Brain microvascular endothelial cell (primary cell): Measurements from ENCODE around the gene ZNF827.

Experiments used
- DNase-seq: peaks from one replicate; pipeline ENCODE4 v3.0.0-alpha.2; 2020
- H3K27ac ChIP-seq: fragments of 250-450 bp; sonication (Bioruptor Pico); 2 replicates; pipeline ENCODE4 v1.5.1; 2020; ENCODE audit warnings: mild to moderate bottlenecking, moderate library complexity
- H3K27me3 ChIP-seq: fragments of 250-450 bp; sonication (Bioruptor Pico); replicated peaks from 2 replicates; pipeline ENCODE4 v1.5.1; 2020; ENCODE audit warnings: mild to moderate bottlenecking
- H3K36me3 ChIP-seq: fragments of 250-450 bp; sonication (Bioruptor Pico); replicated peaks from 2 replicates; pipeline ENCODE4 v1.5.1; 2020; ENCODE audit warnings: mild to moderate bottlenecking
- H3K4me3 ChIP-seq: 2 replicates; pipeline ENCODE4 v1.5.1; 2011; ENCODE audit warnings: low read depth, mild to moderate bottlenecking, control low read depth, low read length, moderate library complexity
- CTCF ChIP-seq: IDR thresholded peaks from 2 replicates; pipeline ENCODE4 v1.5.1; 2011; ENCODE audit warnings: low read depth, mild to moderate bottlenecking, moderate library complexity, low read length, control low read depth, inconsistent platforms; ENCODE audit errors: missing control alignments
- in situ Hi-C: cut with HindIII; loops from 2 replicates; pipeline ENCODE4 v1.10.0; 2017; ENCODE audit warnings: low sequenced_read_pairs, low pct_ligation_motif_present

The ZNF827 gene

GRCh38 chr4:145805490-145805889 is 133.1 kb downstream of the ZNF827 start:
- in situ Hi-C loops = no loop called here
- no peak for TF ChIP-seq CTCF
- H3K4me3 ChIP-seq = no peak overlapping the region
- H3K27me3 ChIP-seq = no peaks in the 10 kb centered on the region
- peak overlapping the region; percentile 97 for H3K27ac ChIP-seq
- DNase-seq = peak; percentile 91
- no peaks in the 10 kb centered on the region for H3K36me3 ChIP-seq

GRCh38 chr4:145804116-145804515 is 134.5 kb downstream of the ZNF827 start:
- peak; percentile 80 for DNase-seq
- H3K27ac ChIP-seq = peak overlapping the region; percentile 97
- H3K4me3 ChIP-seq = no peak overlapping the region
- no peak for TF ChIP-seq CTCF
- no peaks in the 10 kb centered on the region for H3K36me3 ChIP-seq
- in situ Hi-C loops = no loop called here
- no peaks in the 10 kb centered on the region for H3K27me3 ChIP-seq

- no peak for TF ChIP-seq CTCF
Measured at GRCh38 chr4:145799223-145799622, 139.4 kb downstream of the ZNF827 start.

GRCh38 chr4:145797278-145797677 is 141.3 kb downstream of the ZNF827 start:
- no peak for DNase-seq
- Histone ChIP-seq H3K27me3 (no peaks in the 10 kb centered on the region), H3K27ac (no peak overlapping the region), H3K4me3 (no peak overlapping the region), H3K36me3 (no peaks in the 10 kb centered on the region)
- in situ Hi-C loops = no loop called here
- no peak for TF ChIP-seq CTCF

More at GRCh38 chr4:145799223-145799622, 139.4 kb downstream of the ZNF827 start:
- H3K27me3 ChIP-seq = no peaks in the 10 kb centered on the region
- in situ Hi-C loops = no loop called here
- H3K36me3 ChIP-seq = no peaks in the 10 kb centered on the region
- no peak overlapping the region for H3K4me3 ChIP-seq
- H3K27ac ChIP-seq = no peak overlapping the region
- DNase-seq = no peak

- in situ Hi-C loops = no loop called here
- Histone ChIP-seq H3K4me3 (no peak overlapping the region), H3K27ac (no peak overlapping the region), H3K27me3 (no peaks in the 10 kb centered on the region), H3K36me3 (no peaks in the 10 kb centered on the region)
- TF ChIP-seq CTCF = no peak
- no peak for DNase-seq
Measured at GRCh38 chr4:145796346-145796745, 142.3 kb downstream of the ZNF827 start.

- Histone ChIP-seq H3K4me3 (no peak overlapping the region), H3K27ac (no peak overlapping the region), H3K27me3 (no peaks in the 10 kb centered on the region), H3K36me3 (no peaks in the 10 kb centered on the region)
- no peak for TF ChIP-seq CTCF
- no peak for DNase-seq
- in situ Hi-C loops = no loop called here
Measured at GRCh38 chr4:145795521-145795920, 143.1 kb downstream of the ZNF827 start.
